IMR-90 (cell line): Measurements from ENCODE around the gene ABL1. TPM values are rescaled to one million over a fixed set of nuclear protein-coding genes. Genes with fewer than 3 reads are reported as not detected.

Source experiments
- ATAC-seq: fragments of 200-7000 bp; cut with Tn5 transposase; 2 replicates; pipeline ENCODE4 v1.9.1; 2020; ENCODE audit warnings: low read depth, mild to moderate bottlenecking, moderate library complexity
- BruUV-seq: library from RNA; stranded (reverse); fragments of 400-500 nt; replicated peaks from 2 replicates; lab custom pipeline; 2021; lab: Mats Ljungman, UMichigan
- CTCF ChIA-PET: fragments of 300-600 bp; formaldehyde crosslinking; extraction: SDS; loops from one replicate; lab custom pipeline; 2021; ENCODE audit warnings: antibody characterized with exemption; lab: Yijun Ruan, JAX
- POLR2A ChIA-PET: fragments of 300-600 bp; sonication (Branson Sonifier 250); formaldehyde crosslinking; loops from one replicate; lab custom pipeline; 2022; ENCODE audit warnings: antibody characterized with exemption; ENCODE audit not compliant: unreplicated experiment; lab: Charles Lee
- DNase-seq: peaks from one replicate; pipeline ENCODE4 v3.0.0; 2013
- H2AFZ ChIP-seq: replicated peaks from 2 replicates; pipeline ENCODE3; 2013; ENCODE audit warnings: low read length, mild to moderate bottlenecking; ENCODE audit not compliant: poor library complexity
- H2AK5ac ChIP-seq: 2 replicates; pipeline ENCODE4 v1.6.1; 2013; ENCODE audit warnings: low read depth, low read length, inconsistent platforms
- H2AK9ac ChIP-seq: replicated peaks from 2 replicates; pipeline ENCODE3; 2013; ENCODE audit warnings: mild to moderate bottlenecking, low read depth, low read length, moderate library complexity; ENCODE audit not compliant: poor library complexity
- H2BK120ac ChIP-seq: 2 replicates; pipeline ENCODE4 v1.6.1; 2013; ENCODE audit warnings: low read depth, low read length, inconsistent platforms
- H2BK15ac ChIP-seq: 3 replicates; pipeline ENCODE4 v1.6.1; 2013; ENCODE audit warnings: low read depth, low read length, inconsistent platforms
- H2BK20ac ChIP-seq: 2 replicates; pipeline ENCODE4 v1.6.1; 2013; ENCODE audit warnings: low read depth, mild to moderate bottlenecking, inconsistent platforms, low read length, moderate library complexity
- H2BK5ac ChIP-seq: 2 replicates; pipeline ENCODE4 v1.6.1; 2013; ENCODE audit warnings: mild to moderate bottlenecking, low read depth, low read length, inconsistent platforms; ENCODE audit not compliant: poor library complexity, severe bottlenecking
- H3K14ac ChIP-seq: replicated peaks from 2 replicates; pipeline ENCODE4 v1.6.1; 2013; ENCODE audit warnings: low read depth, low read length, inconsistent platforms
- H3K18ac ChIP-seq: 2 replicates; pipeline ENCODE4 v1.6.1; 2013; ENCODE audit warnings: low read depth, low read length, control low read depth
- H3K23ac ChIP-seq: 2 replicates; pipeline ENCODE4 v1.6.1; 2013; ENCODE audit warnings: low read depth, low read length, inconsistent platforms
- H3K27ac ChIP-seq: 2 replicates; pipeline ENCODE4 v1.5.1; 2013; ENCODE audit warnings: mild to moderate bottlenecking, control low read depth, low read length; ENCODE audit not compliant: insufficient read depth
- H3K27me3 ChIP-seq: 2 replicates; pipeline ENCODE4 v1.6.1; 2013; ENCODE audit warnings: low read length; ENCODE audit not compliant: control insufficient read depth, insufficient read depth
- H3K36me3 ChIP-seq: 2 replicates; pipeline ENCODE4 v1.6.1; 2013; ENCODE audit warnings: low read length, mixed read lengths; ENCODE audit not compliant: control insufficient read depth, insufficient read depth
- H3K4ac ChIP-seq: 2 replicates; pipeline ENCODE4 v1.6.1; 2013; ENCODE audit warnings: low read depth, low read length, inconsistent platforms
- H3K4me1 ChIP-seq: 2 replicates; pipeline ENCODE4 v1.6.1; 2013; ENCODE audit warnings: low read length, mixed read lengths; ENCODE audit not compliant: control insufficient read depth, insufficient read depth
- H3K4me2 ChIP-seq: 2 replicates; pipeline ENCODE4 v1.6.1; 2013; ENCODE audit warnings: low read depth, mild to moderate bottlenecking, control low read depth, low read length, moderate library complexity
- H3K4me3 ChIP-seq: 2 replicates; pipeline ENCODE4 v1.5.1; 2013; ENCODE audit warnings: low read depth, mild to moderate bottlenecking, control low read depth, low read length, moderate library complexity; ENCODE audit not compliant: insufficient read depth
- H3K56ac ChIP-seq: 2 replicates; pipeline ENCODE4 v1.6.1; 2013; ENCODE audit warnings: low read length, inconsistent platforms; ENCODE audit not compliant: insufficient read depth; ENCODE audit errors: extremely low read depth
- H3K79me1 ChIP-seq, 2 experiments: 2 replicates each; pipeline ENCODE4 v1.6.1; 2013; ENCODE audit warnings: low read length in 2 of 2, inconsistent platforms in 1 of 2, low read depth in 1 of 2
- H3K9ac ChIP-seq: 2 replicates; pipeline ENCODE4 v1.6.1; 2013; ENCODE audit warnings: low read depth, low read length, control low read depth
- H3K9me1 ChIP-seq: 2 replicates; pipeline ENCODE4 v1.6.1; 2013; ENCODE audit warnings: low read length, inconsistent platforms; ENCODE audit not compliant: insufficient read depth
- H3K9me3 ChIP-seq: 2 replicates; pipeline ENCODE4 v1.6.1; 2013; ENCODE audit warnings: low read length; ENCODE audit not compliant: control insufficient read depth, insufficient read depth
- H4K20me1 ChIP-seq: 2 replicates; pipeline ENCODE4 v1.6.1; 2013; ENCODE audit warnings: low read length, inconsistent platforms; ENCODE audit not compliant: insufficient read depth
- H4K5ac ChIP-seq: 2 replicates; pipeline ENCODE4 v1.6.1; 2013; ENCODE audit warnings: mild to moderate bottlenecking, low read depth, low read length, control low read depth
- H4K8ac ChIP-seq, 2 experiments: 2 replicates each; pipeline ENCODE4 v1.6.1; 2013; ENCODE audit warnings: low read depth in 2 of 2, low read length in 2 of 2, control low read depth in 1 of 2, inconsistent platforms in 1 of 2
- H4K91ac ChIP-seq: 2 replicates; pipeline ENCODE4 v1.6.1; 2013; ENCODE audit warnings: low read depth, low read length, inconsistent platforms; ENCODE audit not compliant: insufficient read depth
- BHLHE40 ChIP-seq: fragments of 150-350 bp; IDR thresholded peaks from 2 replicates; pipeline ENCODE4 v1.6.1; 2016; ENCODE audit warnings: mild to moderate bottlenecking, low read depth, low read length
- CEBPB ChIP-seq: IDR thresholded peaks from 2 replicates; pipeline ENCODE4 v1.6.1; 2012; ENCODE audit warnings: low read depth, low read length, improper control_type of control experiment
- CHD1 ChIP-seq: IDR thresholded peaks from 2 replicates; pipeline ENCODE4 v1.6.1; 2012; ENCODE audit warnings: low read depth, low read length, improper control_type of control experiment
- FOS ChIP-seq: fragments of 150-350 bp; IDR thresholded peaks from 2 replicates; pipeline ENCODE4 v1.6.1; 2016; ENCODE audit warnings: low read depth, low read length
- MAFK ChIP-seq: IDR thresholded peaks from 2 replicates; pipeline ENCODE4 v1.6.1; 2012; ENCODE audit warnings: low read depth, low read length, improper control_type of control experiment
- MAZ ChIP-seq: IDR thresholded peaks from 2 replicates; pipeline ENCODE4 v1.6.1; 2012; ENCODE audit warnings: low read depth, mild to moderate bottlenecking, low read length, improper control_type of control experiment, moderate library complexity, borderline replicate concordance
- MXI1 ChIP-seq: IDR thresholded peaks from 2 replicates; pipeline ENCODE4 v1.6.1; 2012; ENCODE audit warnings: low read depth, mild to moderate bottlenecking, low read length, moderate library complexity, borderline replicate concordance
- NFE2L2 ChIP-seq: fragments of 150-350 bp; IDR thresholded peaks from 2 replicates; pipeline ENCODE4 v1.6.1; 2016; ENCODE audit warnings: low read depth, mild to moderate bottlenecking, low read length
- POLR2A ChIP-seq: IDR thresholded peaks from 2 replicates; pipeline ENCODE4 v1.6.1; 2012; ENCODE audit warnings: mild to moderate bottlenecking, low read depth, low read length
- RAD21 ChIP-seq: IDR thresholded peaks from 2 replicates; pipeline ENCODE4 v1.6.1; 2012; ENCODE audit warnings: low read length, improper control_type of control experiment
- RCOR1 ChIP-seq: IDR thresholded peaks from 2 replicates; pipeline ENCODE4 v1.6.1; 2012; ENCODE audit warnings: mild to moderate bottlenecking, low read length, improper control_type of control experiment; ENCODE audit not compliant: insufficient replicate concordance
- RFX5 ChIP-seq: IDR thresholded peaks from 2 replicates; pipeline ENCODE4 v1.8.0; 2012; ENCODE audit warnings: low read depth, mild to moderate bottlenecking, low read length, moderate library complexity
- SMC3 ChIP-seq: fragments of 150-350 bp; IDR thresholded peaks from 2 replicates; pipeline ENCODE4 v1.6.1; 2016; ENCODE audit warnings: low read depth, mild to moderate bottlenecking, antibody characterized with exemption, low read length, moderate library complexity
- WGBS, 2 experiments: methylation state at CpG; one replicate each; pipeline versions ENCODE4 v1.1.5 to v1.1.7; 2013; ENCODE audit warnings: missing lambda C conversion rate in 2 of 2; ENCODE audit not compliant: insufficient read length in 1 of 2; ENCODE audit errors: extremely low coverage in 2 of 2; 5-methylcytosine and 5-hydroxymethylcytosine counted together
- dilution Hi-C: fragments of 300-500 bp; cut with HindIII; formaldehyde crosslinking; loops from one replicate; pipeline ENCODE4 v1.14.3; 2018; ENCODE audit warnings: low sequenced_read_pairs; ENCODE audit not compliant: unreplicated experiment
- in situ Hi-C: fragments of 300-500 bp; cut with MboI; formaldehyde crosslinking; loops from 3 replicates; pipeline ENCODE4 v1.14.3; 2019; ENCODE audit warnings: low sequenced_read_pairs, inconsistent platforms, mixed read lengths
- intact Hi-C: fragments of 100-400 bp; cut with micrococcal nuclease; formaldehyde crosslinking; loops from 2 replicates; pipeline ENCODE4 v1.10.0; 2022
- polyA plus RNA-seq, 3 experiments: library from polyadenylated mRNA; depleted of rRNA; stranded (reverse); fragments of >200 nt; gene quantifications; 2 replicates each; pipeline ENCODE4 v1.2.3, GENCODE V29; 2012; ENCODE audit warnings: low replicate concordance in 1 of 3
- total RNA-seq: library from RNA; depleted of rRNA; stranded (reverse); fragments of >200 nt; gene quantifications from 2 replicates; pipeline ENCODE4 v1.2.3, GENCODE V29; 2012
- TF ChIP-seq, protein P1 (sequence below): fragments of 150-350 bp; IDR thresholded peaks from 2 replicates; pipeline ENCODE4 v1.6.1; 2016; ENCODE audit warnings: low read depth, mild to moderate bottlenecking, low read length, moderate library complexity, borderline replicate concordance
- TF ChIP-seq, protein P2 (sequence below): fragments of 150-350 bp; IDR thresholded peaks from 2 replicates; pipeline ENCODE4 v1.6.1; 2017; ENCODE audit warnings: mild to moderate bottlenecking, antibody characterized with exemption, low read length, low read depth
- TF ChIP-seq, protein P3 (sequence below): conservative IDR thresholded peaks from 2 replicates; pipeline ENCODE4 v1.5.1; 2012; ENCODE audit warnings: mild to moderate bottlenecking, low read depth, low read length, improper control_type of control experiment

The ABL1 gene
- total and polyA plus RNA-seq, 2 of the 4 experiments (the other 2 are of a cell fraction), result 33.7 to 49.1 TPM

DNA sequence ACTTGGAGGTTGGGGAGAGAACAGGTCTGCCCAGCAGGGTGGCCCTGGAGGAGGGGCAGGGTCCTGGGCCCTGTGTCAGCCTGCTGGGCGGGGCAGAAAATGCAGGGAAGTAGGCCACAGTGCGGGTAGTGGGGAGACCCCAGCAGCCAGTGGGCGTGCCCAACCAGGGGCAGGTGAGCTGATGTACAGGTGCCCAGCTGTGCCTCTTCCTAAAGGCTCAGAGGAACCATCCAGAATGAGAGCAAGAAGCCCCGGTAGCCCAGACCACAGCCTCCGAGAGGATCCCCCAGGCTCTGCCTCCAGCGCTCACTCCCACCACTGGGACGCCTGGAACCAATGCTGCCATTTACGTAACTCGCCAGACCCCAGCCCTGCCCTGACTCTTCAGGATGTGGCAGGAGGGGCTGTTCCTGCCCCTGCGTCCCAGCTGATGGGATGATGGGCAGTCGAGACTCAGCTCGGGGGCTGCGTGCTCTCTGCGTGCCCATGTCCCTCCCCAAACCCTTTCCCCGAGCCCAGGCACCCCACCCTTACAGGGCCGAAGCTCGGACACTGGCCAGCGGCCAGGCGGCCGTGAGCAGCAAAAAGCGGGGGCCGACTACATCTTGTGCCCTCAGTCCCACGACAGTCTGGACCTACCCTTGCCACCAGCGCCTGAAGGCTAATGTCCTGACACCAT lies 79.5 kb downstream of the ABL1 start:
- TF ChIP-seq BHLHE40, result no peak
- no peak for TF ChIP-seq POLR2A
- no peak for TF ChIP-seq MXI1
- TF ChIP-seq RFX5, result no peak
- no peak for TF ChIP-seq NFE2L2
- TF ChIP-seq SMC3, result no peak
- no peak for TF ChIP-seq MAZ
- TF ChIP-seq RCOR1, result no peak
- TF ChIP-seq MAFK, result no peak
- TF ChIP-seq, protein P1, sequence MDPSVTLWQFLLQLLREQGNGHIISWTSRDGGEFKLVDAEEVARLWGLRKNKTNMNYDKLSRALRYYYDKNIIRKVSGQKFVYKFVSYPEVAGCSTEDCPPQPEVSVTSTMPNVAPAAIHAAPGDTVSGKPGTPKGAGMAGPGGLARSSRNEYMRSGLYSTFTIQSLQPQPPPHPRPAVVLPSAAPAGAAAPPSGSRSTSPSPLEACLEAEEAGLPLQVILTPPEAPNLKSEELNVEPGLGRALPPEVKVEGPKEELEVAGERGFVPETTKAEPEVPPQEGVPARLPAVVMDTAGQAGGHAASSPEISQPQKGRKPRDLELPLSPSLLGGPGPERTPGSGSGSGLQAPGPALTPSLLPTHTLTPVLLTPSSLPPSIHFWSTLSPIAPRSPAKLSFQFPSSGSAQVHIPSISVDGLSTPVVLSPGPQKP, result no peak
- TF ChIP-seq FOS, result no peak
- TF ChIP-seq, protein P2, sequence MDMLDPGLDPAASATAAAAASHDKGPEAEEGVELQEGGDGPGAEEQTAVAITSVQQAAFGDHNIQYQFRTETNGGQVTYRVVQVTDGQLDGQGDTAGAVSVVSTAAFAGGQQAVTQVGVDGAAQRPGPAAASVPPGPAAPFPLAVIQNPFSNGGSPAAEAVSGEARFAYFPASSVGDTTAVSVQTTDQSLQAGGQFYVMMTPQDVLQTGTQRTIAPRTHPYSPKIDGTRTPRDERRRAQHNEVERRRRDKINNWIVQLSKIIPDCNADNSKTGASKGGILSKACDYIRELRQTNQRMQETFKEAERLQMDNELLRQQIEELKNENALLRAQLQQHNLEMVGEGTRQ, result no peak
- TF ChIP-seq RAD21, result no peak
- no peak for TF ChIP-seq CHD1
- TF ChIP-seq, protein P3, sequence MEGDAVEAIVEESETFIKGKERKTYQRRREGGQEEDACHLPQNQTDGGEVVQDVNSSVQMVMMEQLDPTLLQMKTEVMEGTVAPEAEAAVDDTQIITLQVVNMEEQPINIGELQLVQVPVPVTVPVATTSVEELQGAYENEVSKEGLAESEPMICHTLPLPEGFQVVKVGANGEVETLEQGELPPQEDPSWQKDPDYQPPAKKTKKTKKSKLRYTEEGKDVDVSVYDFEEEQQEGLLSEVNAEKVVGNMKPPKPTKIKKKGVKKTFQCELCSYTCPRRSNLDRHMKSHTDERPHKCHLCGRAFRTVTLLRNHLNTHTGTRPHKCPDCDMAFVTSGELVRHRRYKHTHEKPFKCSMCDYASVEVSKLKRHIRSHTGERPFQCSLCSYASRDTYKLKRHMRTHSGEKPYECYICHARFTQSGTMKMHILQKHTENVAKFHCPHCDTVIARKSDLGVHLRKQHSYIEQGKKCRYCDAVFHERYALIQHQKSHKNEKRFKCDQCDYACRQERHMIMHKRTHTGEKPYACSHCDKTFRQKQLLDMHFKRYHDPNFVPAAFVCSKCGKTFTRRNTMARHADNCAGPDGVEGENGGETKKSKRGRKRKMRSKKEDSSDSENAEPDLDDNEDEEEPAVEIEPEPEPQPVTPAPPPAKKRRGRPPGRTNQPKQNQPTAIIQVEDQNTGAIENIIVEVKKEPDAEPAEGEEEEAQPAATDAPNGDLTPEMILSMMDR, result no peak
- TF ChIP-seq CEBPB, result no peak
- ChIA-PET POLR2A (no interaction called here), CTCF (no interaction called here)
- no peak overlapping the region for H2BK5ac ChIP-seq
- intact Hi-C loops (no loop called here), dilution Hi-C loops (no loop called here), in situ Hi-C loops (no loop called here)
- H3K4me3 ChIP-seq, result no peak overlapping the region
- H2BK15ac ChIP-seq, result no peak overlapping the region
- no peaks in the 10 kb centered on the region for H3K36me3 ChIP-seq
- DNase-seq (no peak), ATAC-seq (no peak)
- peak overlapping the region; percentile 14 for H2AFZ ChIP-seq
- no peak overlapping the region for H3K27ac ChIP-seq
- H3K9ac ChIP-seq, result no peak overlapping the region
- no peak overlapping the region for H4K8ac ChIP-seq
- 0 out of 2 replicates have a peak overlapping the region, but pooled peaks have one; percentile 60 for H2AK5ac ChIP-seq
- no TSS peak for BruUV-seq
- no peak overlapping the region for H3K4ac ChIP-seq
- no peaks in the 10 kb centered on the region for H3K27me3 ChIP-seq
- no peaks in the 10 kb centered on the region for H3K9me3 ChIP-seq
- no peak overlapping the region for H4K91ac ChIP-seq
- H2BK20ac ChIP-seq, result no peak overlapping the region
- no peak overlapping the region for H3K56ac ChIP-seq
- H3K14ac ChIP-seq, result no peak overlapping the region
- WGBS, 2 experiments, result 86% methylated on average over 12 of the region's 24 CpGs; no CpG with 5 or more reads in 1 of the 2 experiments
- H2BK120ac ChIP-seq, result no peak overlapping the region
- no peaks in the 10 kb centered on the region for H3K79me1 ChIP-seq
- H3K9me1 ChIP-seq, result no peaks in the 10 kb centered on the region
- H4K20me1 ChIP-seq, result no peaks in the 10 kb centered on the region
- no peak overlapping the region for H3K18ac ChIP-seq
- H2AK9ac ChIP-seq, result no peak overlapping the region
- no peak overlapping the region for H3K4me2 ChIP-seq
- no peak overlapping the region for H3K23ac ChIP-seq
- peaks cover 6% of the 10 kb centered on the region for H3K4me1 ChIP-seq
- no peak overlapping the region for H4K5ac ChIP-seq
